Measurements from ENCODE around the gene SMIM43. TPM values are rescaled to one million over a fixed set of nuclear protein-coding genes. Genes with fewer than 3 reads are reported as not detected.

SMIM43 gene
- total RNA-seq, 1 experiment from 2014 or later = 1.2 TPM

DNA sequence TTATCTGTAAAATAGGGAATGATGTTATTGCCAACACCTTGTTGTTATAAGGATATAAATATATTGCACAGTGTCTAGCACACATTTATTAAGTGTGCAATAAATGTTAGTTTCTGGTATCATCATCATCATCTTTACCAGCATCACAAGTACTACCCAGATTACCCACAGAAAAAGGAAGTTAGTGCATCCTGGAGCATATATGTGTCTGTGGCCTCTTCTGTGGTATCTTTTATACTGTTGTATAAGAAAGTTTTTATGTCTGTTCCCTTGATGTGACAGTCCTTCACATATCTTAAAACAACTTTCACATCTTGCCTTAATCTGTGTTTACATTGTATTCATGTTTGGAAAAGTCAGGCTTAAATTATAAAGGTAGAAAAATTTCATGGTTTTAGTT lies 46.2 kb upstream of the SMIM43 start:
- Mint-ChIP-seq H3K4me3 (no peak overlapping the region), H3K9me3 (no peaks in the 10 kb centered on the region), H3K4me1 (no peaks in the 10 kb centered on the region), H3K36me3 (ENCODE audit: insufficient read depth in 1 of 3, low read depth in 3 of 3) (peaks cover 23 to 75% (median 63%) of the 10 kb centered on the region in 3 experiments; a peak in 6 of 7 replicates), H3K27me3 (ENCODE audit: low read depth) (no peaks in the 10 kb centered on the region), H3K27ac (no peak overlapping the region)
- Histone ChIP-seq H4K5ac (ENCODE audit: insufficient read length, low read depth, low read length) (no peak overlapping the region), H3K9me3 (ENCODE audit: control insufficient read depth, low read depth, low read length) (no peaks in the 10 kb centered on the region), H2BK5ac (ENCODE audit: insufficient read length, low read length) (no peak overlapping the region), H3T11ph (ENCODE audit: low read length) (no peak overlapping the region), H3K27ac (ENCODE audit: insufficient read length, low read depth, low read length) (no peak overlapping the region), H3K4me2 (ENCODE audit: insufficient read depth, insufficient read length, low read length) (no peak overlapping the region), H3K23ac (ENCODE audit: insufficient read length, low read depth, low read length) (no peak overlapping the region), H2AK5ac (ENCODE audit: insufficient read length, low read length) (no peak overlapping the region), H2BK12ac (ENCODE audit: insufficient read length, low read depth, low read length) (no peak overlapping the region), H3K23me2 (ENCODE audit: insufficient read length, low read depth, low read length, poor library complexity, severe bottlenecking) (no peaks in the 10 kb centered on the region), H4K91ac (ENCODE audit: insufficient read length, low read depth, low read length) (no peak overlapping the region), H3K9ac (ENCODE audit: extremely low read depth, insufficient read length, low read length) (no peak overlapping the region), H2BK20ac (ENCODE audit: low read depth, low read length, poor library complexity, severe bottlenecking) (no peak overlapping the region), H3K4ac (ENCODE audit: low read depth, low read length) (no peak overlapping the region), H3K27me3 (ENCODE audit: insufficient read depth, low read length) (no peaks in the 10 kb centered on the region), H2AFZ (ENCODE audit: low read length) (no peak overlapping the region), H3K79me2 (ENCODE audit: insufficient read depth, low read length) (no peaks in the 10 kb centered on the region), H4K8ac (replicated peaks; ENCODE audit: insufficient read length, low read depth, low read length) (no peak overlapping the region), H2BK15ac (ENCODE audit: low read depth, low read length) (no peak overlapping the region), H3K4me1 (ENCODE audit: insufficient read depth, low read length) (no peaks in the 10 kb centered on the region), H3K79me1 (ENCODE audit: insufficient read depth, low read depth, low read length, poor library complexity, severe bottlenecking) (no peaks in the 10 kb centered on the region), H2BK120ac (ENCODE audit: low read depth, low read length, poor library complexity, severe bottlenecking) (no peak overlapping the region), H3K56ac (ENCODE audit: insufficient read length, low read depth, low read length) (no peak overlapping the region), H4K20me1 (ENCODE audit: control insufficient read depth, insufficient read depth, insufficient read length) (no peaks in the 10 kb centered on the region), H3K14ac (ENCODE audit: insufficient read depth, low read length) (no peak overlapping the region), H3K18ac (ENCODE audit: insufficient read length, low read depth, low read length) (no peak overlapping the region)
- no peak for DNase-seq
- TF ChIP-seq, protein P1, sequence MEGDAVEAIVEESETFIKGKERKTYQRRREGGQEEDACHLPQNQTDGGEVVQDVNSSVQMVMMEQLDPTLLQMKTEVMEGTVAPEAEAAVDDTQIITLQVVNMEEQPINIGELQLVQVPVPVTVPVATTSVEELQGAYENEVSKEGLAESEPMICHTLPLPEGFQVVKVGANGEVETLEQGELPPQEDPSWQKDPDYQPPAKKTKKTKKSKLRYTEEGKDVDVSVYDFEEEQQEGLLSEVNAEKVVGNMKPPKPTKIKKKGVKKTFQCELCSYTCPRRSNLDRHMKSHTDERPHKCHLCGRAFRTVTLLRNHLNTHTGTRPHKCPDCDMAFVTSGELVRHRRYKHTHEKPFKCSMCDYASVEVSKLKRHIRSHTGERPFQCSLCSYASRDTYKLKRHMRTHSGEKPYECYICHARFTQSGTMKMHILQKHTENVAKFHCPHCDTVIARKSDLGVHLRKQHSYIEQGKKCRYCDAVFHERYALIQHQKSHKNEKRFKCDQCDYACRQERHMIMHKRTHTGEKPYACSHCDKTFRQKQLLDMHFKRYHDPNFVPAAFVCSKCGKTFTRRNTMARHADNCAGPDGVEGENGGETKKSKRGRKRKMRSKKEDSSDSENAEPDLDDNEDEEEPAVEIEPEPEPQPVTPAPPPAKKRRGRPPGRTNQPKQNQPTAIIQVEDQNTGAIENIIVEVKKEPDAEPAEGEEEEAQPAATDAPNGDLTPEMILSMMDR (conservative IDR thresholded peaks at IDR 0.05) = no peak

All from H9 (cell line).